Measurements from ENCODE around the gene NR3C2. TPM values are rescaled to one million over a fixed set of nuclear protein-coding genes. Genes with fewer than 3 reads are reported as not detected.
"Not testable (repeated sequence)": the region's sequence is repeated elsewhere in the genome, so short reads cannot be mapped to it uniquely, and the experiment has no call there.

Gene NR3C2
- total and polyA plus RNA-seq, 2 donors = 0.52 to 1.8 TPM

GRCh38 chr4:148091896-148092295, 350.3 kb downstream of the NR3C2 start:
- Histone ChIP-seq H3K9me3 (ENCODE audit: control insufficient read depth in 2 of 2, insufficient read depth in 1 of 2, low read length in 1 of 2) (no peaks in the 10 kb centered on the region), H3K4me1 (ENCODE audit: control insufficient read depth in 2 of 2, insufficient read depth in 2 of 2, low read length in 2 of 2) (no peaks in the 10 kb centered on the region), H3K27ac (ENCODE audit: low read depth in 1 of 2, low read length in 1 of 2) (no peak overlapping the region), H3K36me3 (ENCODE audit: control insufficient read depth in 2 of 2, insufficient read depth in 2 of 2, low read length in 1 of 2) (no peaks in the 10 kb centered on the region), H3K27me3 (ENCODE audit: control insufficient read depth in 2 of 2, insufficient read depth in 1 of 2, low read length in 1 of 2) (no peaks in the 10 kb centered on the region), H3K4me3 (ENCODE audit: low read length in 2 of 2) (no peak overlapping the region)
- 96% methylated on average over 4 of the region's 4 CpGs for WGBS
- no peak for DNase-seq (ENCODE audit: low read depth in 6 of 9, low spot score in 9 of 9)

GRCh38 chr4:148090503-148091476, 351.4 kb downstream of the NR3C2 start:
- H3K27ac ChIP-seq (ENCODE audit: low read depth in 1 of 2, low read length in 1 of 2) = no peak overlapping the region
- H3K36me3 ChIP-seq (ENCODE audit: control insufficient read depth in 2 of 2, insufficient read depth in 2 of 2, low read length in 1 of 2) = no peaks in the 10 kb centered on the region
- H3K27me3 ChIP-seq (ENCODE audit: control insufficient read depth in 2 of 2, insufficient read depth in 1 of 2, low read length in 1 of 2) = no peaks in the 10 kb centered on the region
- H3K4me3 ChIP-seq (ENCODE audit: low read length in 2 of 2) = no peak overlapping the region
- H3K9me3 ChIP-seq (ENCODE audit: control insufficient read depth in 2 of 2, insufficient read depth in 1 of 2, low read length in 1 of 2) = no peaks in the 10 kb centered on the region
- no peaks in the 10 kb centered on the region for H3K4me1 ChIP-seq (ENCODE audit: control insufficient read depth in 2 of 2, insufficient read depth in 2 of 2, low read length in 2 of 2)
- no peak for DNase-seq (ENCODE audit: low read depth in 6 of 9, low spot score in 9 of 9)
- 98% methylated on average over 17 of the region's 17 CpGs for WGBS

- H3K27ac ChIP-seq (ENCODE audit: low read depth in 1 of 2, low read length in 1 of 2) = no peak overlapping the region
- H3K4me1 ChIP-seq (ENCODE audit: control insufficient read depth in 2 of 2, insufficient read depth in 2 of 2, low read length in 2 of 2) = no peaks in the 10 kb centered on the region
- H3K4me3 ChIP-seq (ENCODE audit: low read length in 2 of 2) = no peak overlapping the region
- H3K27me3 ChIP-seq (ENCODE audit: control insufficient read depth in 2 of 2, insufficient read depth in 1 of 2, low read length in 1 of 2) = no peaks in the 10 kb centered on the region
- H3K9me3 ChIP-seq (ENCODE audit: control insufficient read depth in 2 of 2, insufficient read depth in 1 of 2, low read length in 1 of 2) = no peaks in the 10 kb centered on the region
- DNase-seq (ENCODE audit: low read depth in 6 of 9, low spot score in 9 of 9) = no peak
- no peaks in the 10 kb centered on the region for H3K36me3 ChIP-seq (ENCODE audit: control insufficient read depth in 2 of 2, insufficient read depth in 2 of 2, low read length in 1 of 2)
- WGBS = 95% methylated on average over 6 of the region's 6 CpGs
These were observed 352.2 kb downstream of the NR3C2 start for GRCh38 chr4:148090029-148090428.

- no peaks in the 10 kb centered on the region for H3K9me3 ChIP-seq (ENCODE audit: control insufficient read depth in 2 of 2, insufficient read depth in 1 of 2, low read length in 1 of 2)
- no peaks in the 10 kb centered on the region for H3K27me3 ChIP-seq (ENCODE audit: control insufficient read depth in 2 of 2, insufficient read depth in 1 of 2, low read length in 1 of 2)
- WGBS = 94% methylated on average over 6 of the region's 6 CpGs
- H3K27ac ChIP-seq (ENCODE audit: low read depth in 1 of 2, low read length in 1 of 2) = no peak overlapping the region
- no peak overlapping the region for H3K4me3 ChIP-seq (ENCODE audit: low read length in 2 of 2)
- no peaks in the 10 kb centered on the region for H3K4me1 ChIP-seq (ENCODE audit: control insufficient read depth in 2 of 2, insufficient read depth in 2 of 2, low read length in 2 of 2)
- no peak for DNase-seq (ENCODE audit: low read depth in 6 of 9, low spot score in 9 of 9)
- H3K36me3 ChIP-seq (ENCODE audit: control insufficient read depth in 2 of 2, insufficient read depth in 2 of 2, low read length in 1 of 2) = no peaks in the 10 kb centered on the region
These were observed 352.6 kb downstream of the NR3C2 start for GRCh38 chr4:148089624-148090023.

GRCh38 chr4:148083073-148083472, 359.1 kb downstream of the NR3C2 start:
- H3K27me3 ChIP-seq (ENCODE audit: control insufficient read depth in 2 of 2, insufficient read depth in 1 of 2, low read length in 1 of 2); H3K4me3 ChIP-seq (ENCODE audit: low read length in 2 of 2); DNase-seq (ENCODE audit: low read depth in 6 of 9, low spot score in 9 of 9); H3K4me1 ChIP-seq (ENCODE audit: control insufficient read depth in 2 of 2, insufficient read depth in 2 of 2, low read length in 2 of 2); H3K27ac ChIP-seq (ENCODE audit: low read depth in 1 of 2, low read length in 1 of 2); H3K36me3 ChIP-seq (ENCODE audit: control insufficient read depth in 2 of 2, insufficient read depth in 2 of 2, low read length in 1 of 2): not testable (repeated sequence)
- 99% methylated on average over 4 of the region's 4 CpGs for WGBS
- H3K9me3 ChIP-seq (ENCODE audit: control insufficient read depth in 2 of 2, insufficient read depth in 1 of 2, low read length in 1 of 2) = peaks cover 0 to 10% of the 10 kb centered on the region in 2 donors

- DNase-seq (ENCODE audit: low read depth in 6 of 9, low spot score in 9 of 9) = no peak
- H3K36me3 ChIP-seq (ENCODE audit: control insufficient read depth in 2 of 2, insufficient read depth in 2 of 2, low read length in 1 of 2) = no peaks in the 10 kb centered on the region
- H3K27me3 ChIP-seq (ENCODE audit: control insufficient read depth in 2 of 2, insufficient read depth in 1 of 2, low read length in 1 of 2) = no peaks in the 10 kb centered on the region
These were observed 360.5 kb downstream of the NR3C2 start for GRCh38 chr4:148081745-148082144.

GRCh38 chr4:148081267-148081666, 360.9 kb downstream of the NR3C2 start:
- DNase-seq (ENCODE audit: low read depth in 6 of 9, low spot score in 9 of 9) = no peak
- H3K36me3 ChIP-seq (ENCODE audit: control insufficient read depth in 2 of 2, insufficient read depth in 2 of 2, low read length in 1 of 2) = peaks cover 0 to 3% of the 10 kb centered on the region in 2 donors

More at GRCh38 chr4:148081745-148082144, 360.5 kb downstream of the NR3C2 start:
- WGBS = 98% methylated on average over 3 of the region's 3 CpGs
- H3K4me3 ChIP-seq (ENCODE audit: low read length in 2 of 2) = no peak overlapping the region
- H3K4me1 ChIP-seq (ENCODE audit: control insufficient read depth in 2 of 2, insufficient read depth in 2 of 2, low read length in 2 of 2) = no peaks in the 10 kb centered on the region
- peaks cover 0 to 10% of the 10 kb centered on the region in 2 donors for H3K9me3 ChIP-seq (ENCODE audit: control insufficient read depth in 2 of 2, insufficient read depth in 1 of 2, low read length in 1 of 2)
- H3K27ac ChIP-seq (ENCODE audit: low read depth in 1 of 2, low read length in 1 of 2) = no peak overlapping the region

GRCh38 chr4:148079961-148080360, 362.3 kb downstream of the NR3C2 start:
- peaks cover 2 to 11% of the 10 kb centered on the region in 2 donors for H3K9me3 ChIP-seq (ENCODE audit: control insufficient read depth in 2 of 2, insufficient read depth in 1 of 2, low read length in 1 of 2)
- H3K36me3 ChIP-seq (ENCODE audit: control insufficient read depth in 2 of 2, insufficient read depth in 2 of 2, low read length in 1 of 2) = peaks cover under 1 to 3% of the 10 kb centered on the region in 2 donors
- no peak for DNase-seq (ENCODE audit: low read depth in 6 of 9, low spot score in 9 of 9)
- H3K4me3 ChIP-seq (ENCODE audit: low read length in 2 of 2) = no peak overlapping the region
- no peaks in the 10 kb centered on the region for H3K27me3 ChIP-seq (ENCODE audit: control insufficient read depth in 2 of 2, insufficient read depth in 1 of 2, low read length in 1 of 2)
- H3K27ac ChIP-seq (ENCODE audit: low read depth in 1 of 2, low read length in 1 of 2) = no peak overlapping the region
- no peaks in the 10 kb centered on the region for H3K4me1 ChIP-seq (ENCODE audit: control insufficient read depth in 2 of 2, insufficient read depth in 2 of 2, low read length in 2 of 2)
- 89% methylated on average over 7 of the region's 7 CpGs for WGBS

More at GRCh38 chr4:148081267-148081666, 360.9 kb downstream of the NR3C2 start:
- H3K27ac ChIP-seq (ENCODE audit: low read depth in 1 of 2, low read length in 1 of 2) = no peak overlapping the region
- peaks cover 0 to 10% of the 10 kb centered on the region in 2 donors for H3K9me3 ChIP-seq (ENCODE audit: control insufficient read depth in 2 of 2, insufficient read depth in 1 of 2, low read length in 1 of 2)
- H3K4me3 ChIP-seq (ENCODE audit: low read length in 2 of 2) = no peak overlapping the region
- no peaks in the 10 kb centered on the region for H3K27me3 ChIP-seq (ENCODE audit: control insufficient read depth in 2 of 2, insufficient read depth in 1 of 2, low read length in 1 of 2)
- H3K4me1 ChIP-seq (ENCODE audit: control insufficient read depth in 2 of 2, insufficient read depth in 2 of 2, low read length in 2 of 2) = no peaks in the 10 kb centered on the region
- 99% methylated on average over 12 of the region's 12 CpGs for WGBS

GRCh38 chr4:148078061-148078460, 364.2 kb downstream of the NR3C2 start:
- WGBS = 98% methylated on average over 2 of the region's 2 CpGs
- no peaks in the 10 kb centered on the region for H3K4me1 ChIP-seq (ENCODE audit: control insufficient read depth in 2 of 2, insufficient read depth in 2 of 2, low read length in 2 of 2)
- H3K9me3 ChIP-seq (ENCODE audit: control insufficient read depth in 2 of 2, insufficient read depth in 1 of 2, low read length in 1 of 2) = peaks cover 8 to 29% of the 10 kb centered on the region in 2 donors
- no peaks in the 10 kb centered on the region for H3K27me3 ChIP-seq (ENCODE audit: control insufficient read depth in 2 of 2, insufficient read depth in 1 of 2, low read length in 1 of 2)
- H3K4me3 ChIP-seq (ENCODE audit: low read length in 2 of 2) = no peak overlapping the region
- no peak overlapping the region for H3K27ac ChIP-seq (ENCODE audit: low read depth in 1 of 2, low read length in 1 of 2)
- peaks cover 4 to 12% of the 10 kb centered on the region in 2 donors for H3K36me3 ChIP-seq (ENCODE audit: control insufficient read depth in 2 of 2, insufficient read depth in 2 of 2, low read length in 1 of 2)
- no peak for DNase-seq (ENCODE audit: low read depth in 6 of 9, low spot score in 9 of 9)

Data from thymus (tissue), 11 donors.